Hepatocyte (in vitro differentiated cells): ENCODE measurements around the gene F2RL2. TPM values are rescaled to one million over a fixed set of nuclear protein-coding genes. Genes with fewer than 3 reads are reported as not detected.

Experiments used
- DNase-seq: peaks from one replicate; pipeline ENCODE4 v3.0.0-alpha.2; 2016; ENCODE audit warnings: low spot score
- H2AFZ ChIP-seq: fragments of 200-600 bp; sonication (generic); 2 replicates; pipeline ENCODE4 v1.6.0; 2016; ENCODE audit warnings: antibody characterized with exemption, mild to moderate bottlenecking
- H3K27ac ChIP-seq: fragments of 200-600 bp; sonication (generic); 2 replicates; pipeline ENCODE4 v1.5.1; 2016; ENCODE audit warnings: mild to moderate bottlenecking
- H3K27me3 ChIP-seq: fragments of 200-600 bp; sonication (generic); 2 replicates; pipeline ENCODE4 v1.6.1; 2016
- H3K36me3 ChIP-seq: fragments of 200-600 bp; sonication (generic); replicated peaks from 2 replicates; pipeline ENCODE4 v1.5.1; 2016; ENCODE audit warnings: low read depth; ENCODE audit not compliant: insufficient read depth
- H3K4me1 ChIP-seq: fragments of 200-600 bp; sonication (generic); 2 replicates; pipeline ENCODE4 v1.5.1; 2016; ENCODE audit warnings: mild to moderate bottlenecking, moderate library complexity; ENCODE audit not compliant: insufficient read depth
- H3K4me2 ChIP-seq: fragments of 200-600 bp; sonication (generic); 2 replicates; pipeline ENCODE4 v1.6.0; 2016
- H3K4me3 ChIP-seq: fragments of 200-600 bp; sonication (generic); 2 replicates; pipeline ENCODE4 v1.5.1; 2016; ENCODE audit warnings: mild to moderate bottlenecking
- H3K79me2 ChIP-seq: fragments of 200-600 bp; sonication (generic); 2 replicates; pipeline ENCODE4 v1.6.0; 2017; ENCODE audit warnings: mild to moderate bottlenecking
- H3K9me2 ChIP-seq: fragments of 200-600 bp; sonication (generic); replicated peaks from 2 replicates; pipeline ENCODE4 v1.6.0; 2017; ENCODE audit warnings: mild to moderate bottlenecking; ENCODE audit not compliant: insufficient read depth
- H3K9me3 ChIP-seq: fragments of 200-600 bp; sonication (generic); 2 replicates; pipeline ENCODE4 v1.5.1; 2016; ENCODE audit warnings: low read depth, mild to moderate bottlenecking
- H4K20me1 ChIP-seq: fragments of 200-600 bp; sonication (generic); 2 replicates; pipeline ENCODE4 v1.6.0; 2016; ENCODE audit warnings: mild to moderate bottlenecking; ENCODE audit not compliant: insufficient read depth, poor library complexity, severe bottlenecking
- CTCF ChIP-seq: fragments of 200-600 bp; sonication (generic); IDR thresholded peaks from 2 replicates; pipeline ENCODE4 v1.5.1; 2016; ENCODE audit warnings: antibody characterized with exemption, mild to moderate bottlenecking; ENCODE audit not compliant: poor library complexity
- EZH2 ChIP-seq: fragments of 200-600 bp; sonication (generic); IDR thresholded peaks from 2 replicates; pipeline ENCODE4 v1.6.1; 2016; ENCODE audit warnings: antibody characterized with exemption, mild to moderate bottlenecking, borderline replicate concordance
- EZH2phosphoT487 ChIP-seq: fragments of 200-600 bp; sonication (generic); IDR thresholded peaks from one replicate; pipeline ENCODE4 v1.6.1; 2018; ENCODE audit warnings: antibody characterized with exemption, mild to moderate bottlenecking, low read depth, moderate library complexity; ENCODE audit not compliant: unreplicated experiment, severe bottlenecking
- WGBS: methylation state at CpG from one replicate; pipeline ENCODE4 v1.1.6; 2016; ENCODE audit warnings: low lambda C conversion rate; ENCODE audit errors: missing lambda C conversion rate; 5-methylcytosine and 5-hydroxymethylcytosine counted together
- polyA plus RNA-seq: library from polyadenylated mRNA; unstranded; fragments of >200 nt; fragmentation: Nextera tagmentation; extraction: Ambion mirVana; gene quantifications from 2 replicates; pipeline ENCODE4 v1.2.1, GENCODE V29; 2016
- total RNA-seq: library from RNA; depleted of rRNA; stranded (reverse); fragments of >200 nt; gene quantifications from 2 replicates; pipeline ENCODE4 v1.2.3, GENCODE V29; 2014

Gene F2RL2
- total RNA-seq (2.3 and 2.6 TPM in 2 replicates), polyA plus RNA-seq (1.5 and 1.9 TPM in 2 replicates)

- Histone ChIP-seq H3K27me3 (no peaks in the 10 kb centered on the region), H3K79me2 (no peaks in the 10 kb centered on the region), H3K4me3 (no peak within 1 kb of the TSS), H3K36me3 (no peaks in the 10 kb centered on the region), H3K4me2 (peak within 1 kb of the TSS; percentile 40), H3K4me1 (no peaks in the 10 kb centered on the region), H3K27ac (peak within 1 kb of the TSS; percentile 5), H2AFZ (no peak within 1 kb of the TSS), H3K9me3 (no peaks in the 10 kb centered on the region), H4K20me1 (no peaks in the 10 kb centered on the region), H3K9me2 (no peaks in the 10 kb centered on the region)
- WGBS = 28% methylated on average over 7 of the region's 7 CpGs
- no peak for TF ChIP-seq EZH2phosphoT487
- no peak for TF ChIP-seq EZH2
- no peak for TF ChIP-seq CTCF
- DNase-seq = peak; percentile 59
These were observed at the start of gene F2RL2 for GRCh38 chr5:76622973-76623596. Gene F2RL2, minus strand, starts transcription at chr5:76623403. Its CDS starts 173 bp downstream, at chr5:76623230.

- H3K27ac ChIP-seq = no peak overlapping the region
- no peaks in the 10 kb centered on the region for H3K27me3 ChIP-seq
- H3K9me2 ChIP-seq = no peaks in the 10 kb centered on the region
- H3K9me3 ChIP-seq = no peaks in the 10 kb centered on the region
- no peak overlapping the region for H3K4me3 ChIP-seq
- H2AFZ ChIP-seq = no peak overlapping the region
- DNase-seq = no peak
- no peak overlapping the region for H3K4me2 ChIP-seq
- H3K4me1 ChIP-seq = peaks cover 9% of the 10 kb centered on the region
- H4K20me1 ChIP-seq = no peaks in the 10 kb centered on the region
- no peaks in the 10 kb centered on the region for H3K36me3 ChIP-seq
- no peaks in the 10 kb centered on the region for H3K79me2 ChIP-seq
- WGBS = 69% methylated on average over 2 of the region's 2 CpGs
- no peak for TF ChIP-seq EZH2
- TF ChIP-seq EZH2phosphoT487 = peak; percentile 82
These were observed 49.0 kb upstream of the F2RL2 start for GRCh38 chr5:76672242-76672641.

GRCh38 chr5:76670508-76670907, 47.3 kb upstream of the F2RL2 start:
- Histone ChIP-seq H3K27ac (no peak overlapping the region), H4K20me1 (no peaks in the 10 kb centered on the region), H3K4me2 (no peak overlapping the region), H3K9me3 (no peaks in the 10 kb centered on the region), H3K36me3 (no peaks in the 10 kb centered on the region), H2AFZ (no peak overlapping the region), H3K27me3 (no peaks in the 10 kb centered on the region), H3K4me3 (no peak overlapping the region), H3K4me1 (peaks cover 9% of the 10 kb centered on the region), H3K9me2 (no peaks in the 10 kb centered on the region), H3K79me2 (no peaks in the 10 kb centered on the region)
- WGBS = 85% methylated on average over 3 of the region's 3 CpGs
- no peak for DNase-seq
- no peak for TF ChIP-seq EZH2phosphoT487

GRCh38 chr5:76669245-76669644, 46.0 kb upstream of the F2RL2 start:
- no peak overlapping the region for H2AFZ ChIP-seq

More at GRCh38 chr5:76669245-76669644, 46.0 kb upstream of the F2RL2 start:
- H3K79me2 ChIP-seq = no peaks in the 10 kb centered on the region
- no peak overlapping the region for H3K27ac ChIP-seq
- H3K9me3 ChIP-seq = no peaks in the 10 kb centered on the region
- peaks cover 9% of the 10 kb centered on the region for H3K4me1 ChIP-seq
- no peak for TF ChIP-seq EZH2
- TF ChIP-seq CTCF = no peak
- no peak for TF ChIP-seq EZH2phosphoT487
- no peaks in the 10 kb centered on the region for H3K9me2 ChIP-seq
- no peaks in the 10 kb centered on the region for H3K36me3 ChIP-seq
- no peak overlapping the region for H3K4me2 ChIP-seq
- no peak for DNase-seq
- no peaks in the 10 kb centered on the region for H3K27me3 ChIP-seq
- WGBS = 96% methylated on average over 5 of the region's 5 CpGs
- no peak overlapping the region for H3K4me3 ChIP-seq
- H4K20me1 ChIP-seq = no peaks in the 10 kb centered on the region
